KMS-11 (cell line): ENCODE measurements around the gene CCNYL1.
"Not testable (repeated sequence)": the region's sequence is repeated elsewhere in the genome, so short reads cannot be mapped to it uniquely, and the experiment has no call there.

ENCODE experiments used
- H2AFZ ChIP-seq: fragments of 200-600 bp; sonication (generic); 2 replicates; pipeline ENCODE4 v1.6.1; 2016; ENCODE audit warnings: antibody characterized with exemption, mixed run types, low read depth
- H3K27ac ChIP-seq: fragments of 200-600 bp; sonication (generic); 2 replicates; pipeline ENCODE4 v1.6.1; 2016; ENCODE audit warnings: mild to moderate bottlenecking, mixed run types
- H3K27me3 ChIP-seq: fragments of 200-600 bp; sonication (generic); 2 replicates; pipeline ENCODE4 v1.6.1; 2017; ENCODE audit warnings: mild to moderate bottlenecking, low read depth, mixed run types, moderate library complexity; ENCODE audit not compliant: insufficient read depth
- H3K36me3 ChIP-seq: fragments of 200-600 bp; sonication (generic); 2 replicates; pipeline ENCODE4 v1.6.1; 2017; ENCODE audit warnings: mild to moderate bottlenecking, mixed run types; ENCODE audit not compliant: insufficient read depth
- H3K4me1 ChIP-seq: fragments of 200-600 bp; sonication (generic); 2 replicates; pipeline ENCODE4 v1.6.1; 2016; ENCODE audit warnings: mild to moderate bottlenecking, low read depth, mixed run types; ENCODE audit not compliant: poor library complexity, severe bottlenecking
- H3K4me2 ChIP-seq: fragments of 200-600 bp; sonication (generic); 2 replicates; pipeline ENCODE4 v1.7.0; 2016; ENCODE audit warnings: mild to moderate bottlenecking, mixed run types
- H3K4me3 ChIP-seq: fragments of 200-600 bp; sonication (generic); IDR thresholded peaks from 2 replicates; pipeline ENCODE4 v1.6.1; 2017; ENCODE audit warnings: low read depth, low read length, mixed read lengths; ENCODE audit not compliant: insufficient read depth
- H3K79me2 ChIP-seq: fragments of 200-600 bp; sonication (generic); 2 replicates; pipeline ENCODE4 v1.6.1; 2016; ENCODE audit warnings: low read depth, mixed run types; ENCODE audit not compliant: insufficient read depth
- H3K9ac ChIP-seq: fragments of 200-600 bp; sonication (generic); 2 replicates; pipeline ENCODE4 v1.6.1; 2016; ENCODE audit warnings: mild to moderate bottlenecking, mixed run types
- H4K20me1 ChIP-seq: fragments of 200-600 bp; sonication (generic); 2 replicates; pipeline ENCODE4 v1.6.1; 2016; ENCODE audit warnings: mild to moderate bottlenecking, mixed run types; ENCODE audit not compliant: insufficient read depth
- CTCF ChIP-seq: fragments of 200-600 bp; sonication (generic); conservative IDR thresholded peaks from 2 replicates; pipeline ENCODE4 v1.6.1; 2017; ENCODE audit warnings: low read depth, mild to moderate bottlenecking, antibody characterized with exemption, low read length, moderate library complexity, mixed read lengths

Gene CCNYL1

DNA sequence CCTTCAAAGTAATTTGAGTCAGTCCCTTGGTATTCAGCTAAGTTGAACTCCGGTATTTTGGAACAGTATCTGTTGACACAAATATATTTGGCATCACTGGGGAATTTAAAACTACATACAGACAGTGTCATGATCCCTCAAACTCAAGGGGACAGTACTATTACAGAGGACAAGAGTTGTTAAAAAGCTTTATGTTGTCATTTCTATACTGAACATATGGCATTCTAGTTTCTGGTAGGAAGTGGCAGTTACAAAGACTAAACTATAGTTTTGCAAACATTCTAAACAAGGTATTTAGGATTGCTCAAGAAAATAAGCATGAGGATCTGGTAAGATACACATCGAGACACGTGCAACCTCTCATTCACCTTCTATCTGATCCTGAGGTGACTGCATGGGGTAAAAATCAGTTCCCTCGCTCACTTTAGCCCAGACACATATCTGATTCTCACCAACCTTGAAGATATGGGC is 16.6 kb upstream of the CCNYL1 start:
- H3K4me1 ChIP-seq: no peaks in the 10 kb centered on the region
- no peak overlapping the region for H3K4me3 ChIP-seq
- H2AFZ ChIP-seq: no peak overlapping the region
- H3K9ac ChIP-seq: no peak overlapping the region
- H3K36me3 ChIP-seq: no peaks in the 10 kb centered on the region
- no peaks in the 10 kb centered on the region for H3K27me3 ChIP-seq
- no peak overlapping the region for H3K4me2 ChIP-seq
- no peak for TF ChIP-seq CTCF
- no peaks in the 10 kb centered on the region for H3K79me2 ChIP-seq
- no peak overlapping the region for H3K27ac ChIP-seq
- no peaks in the 10 kb centered on the region for H4K20me1 ChIP-seq

GRCh38 chr2:207695293-207695692 is 16.1 kb upstream of the CCNYL1 start:
- Histone ChIP-seq H3K79me2 (no peaks in the 10 kb centered on the region), H3K4me2 (no peak overlapping the region), H3K27me3 (no peaks in the 10 kb centered on the region), H3K9ac (no peak overlapping the region), H3K36me3 (no peaks in the 10 kb centered on the region), H2AFZ (no peak overlapping the region), H3K4me3 (no peak overlapping the region), H3K27ac (no peak overlapping the region), H3K4me1 (no peaks in the 10 kb centered on the region), H4K20me1 (no peaks in the 10 kb centered on the region)
- no peak for TF ChIP-seq CTCF

DNA sequence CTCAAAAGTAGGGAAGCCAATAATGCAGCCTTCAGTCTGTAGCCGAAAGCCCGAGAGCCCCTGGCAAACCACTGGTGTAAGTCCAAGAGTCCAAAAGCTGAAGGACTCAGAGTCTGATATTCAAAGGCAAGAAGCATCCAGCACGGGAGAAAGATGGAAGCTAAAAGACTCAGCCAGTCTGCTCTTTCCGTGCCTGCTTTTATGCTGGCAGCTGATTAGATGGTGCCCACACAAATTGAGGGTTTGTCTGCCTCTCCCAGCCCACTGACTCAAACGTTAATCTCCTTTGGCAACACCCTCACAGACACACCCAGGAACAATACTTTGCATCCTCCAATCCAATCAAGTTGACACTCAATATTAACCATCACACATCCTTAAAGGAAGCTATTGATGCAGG is 14.5 kb upstream of the CCNYL1 start:
- not testable (repeated sequence) for H3K36me3 ChIP-seq, H4K20me1 ChIP-seq, H3K4me3 ChIP-seq, H3K27me3 ChIP-seq, H3K9ac ChIP-seq, H3K4me2 ChIP-seq, H2AFZ ChIP-seq, H3K27ac ChIP-seq, H3K4me1 ChIP-seq, H3K79me2 ChIP-seq

DNA sequence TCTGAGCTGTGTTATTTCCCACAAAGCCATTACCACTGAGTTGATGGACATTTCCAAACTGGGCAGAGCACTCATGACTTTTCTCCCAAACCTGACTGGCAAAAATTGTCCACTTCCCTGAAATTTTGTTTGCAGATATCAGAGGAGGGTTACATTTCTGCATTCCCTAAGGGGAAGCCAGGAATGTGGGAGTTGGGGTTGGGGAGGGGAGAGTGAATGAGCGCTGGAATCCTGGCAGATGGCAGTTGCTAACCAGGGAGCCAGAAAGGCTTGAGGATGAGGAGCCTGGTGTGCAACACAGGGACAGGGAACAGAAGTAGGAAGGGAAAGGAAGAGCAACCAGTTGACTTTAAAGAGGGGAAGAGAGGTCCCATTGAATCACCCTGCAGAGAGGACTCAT is 14.0 kb upstream of the CCNYL1 start:
- Histone ChIP-seq H3K79me2 (no peaks in the 10 kb centered on the region), H4K20me1 (no peaks in the 10 kb centered on the region), H3K4me2 (no peak overlapping the region), H2AFZ (no peak overlapping the region), H3K9ac (no peak overlapping the region), H3K36me3 (no peaks in the 10 kb centered on the region), H3K27ac (no peak overlapping the region), H3K4me3 (no peak overlapping the region), H3K4me1 (no peaks in the 10 kb centered on the region), H3K27me3 (no peaks in the 10 kb centered on the region)
- no peak for TF ChIP-seq CTCF

GRCh38 chr2:207698301-207698700 is 13.1 kb upstream of the CCNYL1 start:
- no peak overlapping the region for H3K27ac ChIP-seq

More at GRCh38 chr2:207698301-207698700, 13.1 kb upstream of the CCNYL1 start:
- no peaks in the 10 kb centered on the region for H3K36me3 ChIP-seq
- no peak overlapping the region for H3K4me2 ChIP-seq
- TF ChIP-seq CTCF: no peak
- no peak overlapping the region for H3K9ac ChIP-seq
- no peaks in the 10 kb centered on the region for H3K27me3 ChIP-seq
- H3K4me3 ChIP-seq: no peak overlapping the region
- H3K4me1 ChIP-seq: no peaks in the 10 kb centered on the region
- H2AFZ ChIP-seq: no peak overlapping the region
- H3K79me2 ChIP-seq: no peaks in the 10 kb centered on the region
- no peaks in the 10 kb centered on the region for H4K20me1 ChIP-seq
